22Rv1 (cell line): ENCODE results near the gene ELAVL4.

Experiments
- CTCF ChIP-seq: fragments of 450-650 bp; IDR thresholded peaks from 2 replicates; pipeline ENCODE4 v1.5.1; 2017; ENCODE audit warnings: mild to moderate bottlenecking
- ZFX ChIP-seq: fragments of 450-650 bp; IDR thresholded peaks from 2 replicates; pipeline ENCODE4 v1.6.1; 2017; ENCODE audit warnings: antibody characterized with exemption, borderline replicate concordance

GRCh38 chr1:50097791-50098190 is 10.9 kb upstream of the ELAVL4 start:
- TF ChIP-seq CTCF = no peak
- TF ChIP-seq ZFX = no peak
